HUES6 (cell line): ENCODE measurements around the gene CHRNA4.
A peak's percentile ranks its signal among the peaks of the same experiment; 100 is the strongest.

ENCODE experiments used
- H3K27ac ChIP-seq: 2 replicates; pipeline ENCODE4 v1.7.0; 2013; ENCODE audit warnings: low read depth, mild to moderate bottlenecking, low read length, inconsistent platforms
- H3K27me3 ChIP-seq: 2 replicates; pipeline ENCODE4 v1.6.1; 2013; ENCODE audit warnings: low read length; ENCODE audit not compliant: control insufficient read depth, insufficient read depth
- H3K36me3 ChIP-seq: 2 replicates; pipeline ENCODE4 v1.6.1; 2013; ENCODE audit warnings: low read length; ENCODE audit not compliant: control insufficient read depth, insufficient read depth
- H3K4me1 ChIP-seq: 2 replicates; pipeline ENCODE4 v1.6.1; 2013; ENCODE audit warnings: low read length; ENCODE audit not compliant: control insufficient read depth, insufficient read depth
- H3K4me3 ChIP-seq: 2 replicates; pipeline ENCODE4 v1.5.1; 2013; ENCODE audit warnings: low read depth, low read length
- H3K9ac ChIP-seq: one replicate; pipeline ENCODE4 v1.6.1; 2013; ENCODE audit warnings: mild to moderate bottlenecking, low read length
- H3K9me3 ChIP-seq: 2 replicates; pipeline ENCODE4 v1.6.1; 2013; ENCODE audit warnings: low read depth, low read length; ENCODE audit not compliant: control insufficient read depth, insufficient read depth

Gene CHRNA4

GRCh38 chr20:63360850-63361518, at the start of gene CHRNA4:
CHRNA4 (minus strand) TSS chr20:63361349; CDS start chr20:63361165, 184 bp downstream.
- H3K27ac ChIP-seq: no peak within 1 kb of the TSS
- peak within 1 kb of the TSS; percentile 57 for H3K4me3 ChIP-seq
- H3K27me3 ChIP-seq: peaks cover 42% of the 10 kb centered on the region

GRCh38 chr20:63409834-63410435, 48.8 kb upstream of the CHRNA4 start:
- Histone ChIP-seq H3K27me3 (no peaks in the 10 kb centered on the region), H3K4me3 (no peak overlapping the region), H3K4me1 (peaks cover 5% of the 10 kb centered on the region), H3K9ac (no peak overlapping the region), H3K27ac (no peak overlapping the region), H3K9me3 (no peaks in the 10 kb centered on the region), H3K36me3 (no peaks in the 10 kb centered on the region)

More at GRCh38 chr20:63360850-63361518, at the start of gene CHRNA4:
- Histone ChIP-seq H3K9me3 (no peaks in the 10 kb centered on the region), H3K9ac (no peak within 1 kb of the TSS), H3K4me1 (peaks cover 13% of the 10 kb centered on the region; the same call in 1 of the 2 replicates), H3K36me3 (no peaks in the 10 kb centered on the region)

- Histone ChIP-seq H3K36me3 (no peaks in the 10 kb centered on the region), H3K4me3 (no peak overlapping the region), H3K9ac (no peak overlapping the region), H3K27me3 (no peaks in the 10 kb centered on the region), H3K27ac (no peak overlapping the region), H3K4me1 (peaks cover 5% of the 10 kb centered on the region), H3K9me3 (no peaks in the 10 kb centered on the region)
These were observed 48.1 kb upstream of the CHRNA4 start for GRCh38 chr20:63409066-63409833.

GRCh38 chr20:63408684-63409046, 47.5 kb upstream of the CHRNA4 start:
- no peak overlapping the region for H3K27ac ChIP-seq
- H3K36me3 ChIP-seq: no peaks in the 10 kb centered on the region
- H3K9ac ChIP-seq: no peak overlapping the region
- H3K27me3 ChIP-seq: no peaks in the 10 kb centered on the region
- no peak overlapping the region for H3K4me3 ChIP-seq
- no peaks in the 10 kb centered on the region for H3K9me3 ChIP-seq
- H3K4me1 ChIP-seq: peaks cover 5% of the 10 kb centered on the region

GRCh38 chr20:63407928-63408683, 47.0 kb upstream of the CHRNA4 start:
- Histone ChIP-seq H3K4me3 (no peak overlapping the region), H3K9ac (no peak overlapping the region), H3K27me3 (no peaks in the 10 kb centered on the region), H3K9me3 (no peaks in the 10 kb centered on the region), H3K36me3 (no peaks in the 10 kb centered on the region), H3K27ac (no peak overlapping the region), H3K4me1 (peaks cover 5% of the 10 kb centered on the region)

- no peaks in the 10 kb centered on the region for H3K27me3 ChIP-seq
- H3K27ac ChIP-seq: no peak overlapping the region
- no peak overlapping the region for H3K9ac ChIP-seq
- no peaks in the 10 kb centered on the region for H3K9me3 ChIP-seq
- no peak overlapping the region for H3K4me3 ChIP-seq
- H3K4me1 ChIP-seq: peaks cover 5% of the 10 kb centered on the region
- H3K36me3 ChIP-seq: no peaks in the 10 kb centered on the region
These were observed 45.6 kb upstream of the CHRNA4 start for GRCh38 chr20:63406617-63407245.

GRCh38 chr20:63406011-63406410, 44.9 kb upstream of the CHRNA4 start:
- H3K9me3 ChIP-seq: no peaks in the 10 kb centered on the region
- peaks cover 5% of the 10 kb centered on the region for H3K4me1 ChIP-seq
- H3K27ac ChIP-seq: no peak overlapping the region
- no peaks in the 10 kb centered on the region for H3K27me3 ChIP-seq
- H3K4me3 ChIP-seq: no peak overlapping the region
- no peak overlapping the region for H3K9ac ChIP-seq
- H3K36me3 ChIP-seq: no peaks in the 10 kb centered on the region

- H3K36me3 ChIP-seq: no peaks in the 10 kb centered on the region
- H3K4me3 ChIP-seq: no peak overlapping the region
- H3K27me3 ChIP-seq: no peaks in the 10 kb centered on the region
- H3K4me1 ChIP-seq: peaks cover 5% of the 10 kb centered on the region; the same call in 1 of the 2 replicates
- H3K27ac ChIP-seq: no peak overlapping the region
- no peak overlapping the region for H3K9ac ChIP-seq
- H3K9me3 ChIP-seq: no peaks in the 10 kb centered on the region
These were observed 44.1 kb upstream of the CHRNA4 start for GRCh38 chr20:63405102-63405730.

- H3K4me1 ChIP-seq: peaks cover 4% of the 10 kb centered on the region; the same call in 1 of the 2 replicates
- no peaks in the 10 kb centered on the region for H3K27me3 ChIP-seq
- H3K9me3 ChIP-seq: no peaks in the 10 kb centered on the region
- no peaks in the 10 kb centered on the region for H3K36me3 ChIP-seq
- H3K4me3 ChIP-seq: no peak overlapping the region
- H3K27ac ChIP-seq: no peak overlapping the region
- H3K9ac ChIP-seq: no peak overlapping the region
These were observed 43.3 kb upstream of the CHRNA4 start for GRCh38 chr20:63404129-63405085.
